Measurements from ENCODE around the gene BANK1. TPM values are rescaled to one million over a fixed set of nuclear protein-coding genes. Genes with fewer than 3 reads are reported as not detected.

Gene BANK1, protein sequence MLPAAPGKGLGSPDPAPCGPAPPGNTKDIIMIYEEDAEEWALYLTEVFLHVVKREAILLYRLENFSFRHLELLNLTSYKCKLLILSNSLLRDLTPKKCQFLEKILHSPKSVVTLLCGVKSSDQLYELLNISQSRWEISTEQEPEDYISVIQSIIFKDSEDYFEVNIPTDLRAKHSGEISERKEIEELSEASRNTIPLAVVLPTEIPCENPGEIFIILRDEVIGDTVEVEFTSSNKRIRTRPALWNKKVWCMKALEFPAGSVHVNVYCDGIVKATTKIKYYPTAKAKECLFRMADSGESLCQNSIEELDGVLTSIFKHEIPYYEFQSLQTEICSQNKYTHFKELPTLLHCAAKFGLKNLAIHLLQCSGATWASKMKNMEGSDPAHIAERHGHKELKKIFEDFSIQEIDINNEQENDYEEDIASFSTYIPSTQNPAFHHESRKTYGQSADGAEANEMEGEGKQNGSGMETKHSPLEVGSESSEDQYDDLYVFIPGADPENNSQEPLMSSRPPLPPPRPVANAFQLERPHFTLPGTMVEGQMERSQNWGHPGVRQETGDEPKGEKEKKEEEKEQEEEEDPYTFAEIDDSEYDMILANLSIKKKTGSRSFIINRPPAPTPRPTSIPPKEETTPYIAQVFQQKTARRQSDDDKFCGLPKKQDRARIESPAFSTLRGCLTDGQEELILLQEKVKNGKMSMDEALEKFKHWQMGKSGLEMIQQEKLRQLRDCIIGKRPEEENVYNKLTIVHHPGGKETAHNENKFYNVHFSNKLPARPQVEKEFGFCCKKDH
- polyA plus RNA-seq (ENCODE audit: insufficient read length in 12 of 12), result 1 to 10 TPM in 1 of 12 donors, under 1 TPM in 9, not detected in 2; 0.20 to 3.9 (median 0.52) TPM
- long read RNA-seq, donor 1, result 0 reads
- long read RNA-seq, donor 2, result 0 reads
- long read RNA-seq, donor 3, result 0 reads
- long read RNA-seq, donor 4, result 0 reads
- long read RNA-seq, donor 5, result 0 reads
- long read RNA-seq, donor 6, result 0 reads
- long read RNA-seq, donor 7, result 0 reads
- long read RNA-seq, donor 8, result 0 reads
- long read RNA-seq, donor 9, result 0 reads
- long read RNA-seq, donor 10, result 0 reads
- long read RNA-seq, donor 11, result 0 reads

DNA sequence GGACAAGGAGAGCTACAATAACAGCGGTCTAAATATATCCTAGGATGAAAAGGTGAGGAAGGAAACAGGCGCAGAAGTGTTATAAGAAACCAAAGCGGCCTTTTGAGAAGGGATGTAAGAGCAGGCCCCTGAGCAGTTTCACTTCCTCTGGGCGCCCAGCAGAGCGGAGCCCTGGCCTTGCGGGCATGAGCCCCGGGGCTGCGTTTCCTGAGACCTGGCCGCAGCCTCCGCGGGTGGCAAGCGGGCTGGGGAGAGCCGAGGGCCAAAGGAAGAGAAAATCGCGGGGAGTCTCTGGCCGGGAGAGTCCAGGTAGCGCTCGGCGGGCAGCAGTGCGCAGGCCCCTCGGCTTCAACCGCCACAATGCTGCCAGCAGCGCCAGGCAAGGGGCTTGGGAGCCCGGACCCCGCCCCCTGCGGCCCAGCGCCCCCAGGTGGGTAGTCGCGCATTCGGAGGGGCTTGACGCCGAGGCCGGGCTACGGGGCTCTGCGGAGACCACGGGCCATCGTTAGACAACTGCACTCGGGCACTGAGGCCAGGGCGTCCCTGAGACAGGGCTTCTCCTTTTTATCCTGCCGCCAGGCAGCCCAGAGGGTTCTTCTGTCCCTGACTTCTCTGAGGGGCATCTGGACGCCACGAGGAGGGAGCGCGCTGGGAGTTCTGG, at the start of gene BANK1:
Gene BANK1 (plus strand): TSS at position 210 of the 661 bp plus-strand sequence. CDS start 151 bp downstream, at position 361.
- DNase-seq, result peak; percentile 26

DNA sequence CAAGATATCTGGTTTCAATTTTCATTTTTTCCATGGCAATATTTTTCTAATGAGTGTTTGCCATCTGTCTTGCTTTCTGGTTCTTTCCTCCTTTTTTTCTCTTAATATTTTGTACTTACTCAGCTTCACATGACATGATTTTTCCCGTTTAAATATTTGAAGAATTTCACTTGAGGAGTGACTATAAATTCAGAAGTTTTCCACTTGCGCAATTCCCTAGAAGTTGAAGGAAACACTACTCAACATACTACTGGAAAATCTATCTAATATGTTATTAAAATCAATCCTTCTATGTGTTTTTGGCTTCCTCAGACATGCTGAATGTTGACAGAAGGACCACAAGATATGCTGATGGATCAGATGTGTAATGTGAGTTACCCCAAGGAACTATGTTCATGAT, 36.8 kb upstream of the BANK1 start:
- DNase-seq, result no peak

DNA sequence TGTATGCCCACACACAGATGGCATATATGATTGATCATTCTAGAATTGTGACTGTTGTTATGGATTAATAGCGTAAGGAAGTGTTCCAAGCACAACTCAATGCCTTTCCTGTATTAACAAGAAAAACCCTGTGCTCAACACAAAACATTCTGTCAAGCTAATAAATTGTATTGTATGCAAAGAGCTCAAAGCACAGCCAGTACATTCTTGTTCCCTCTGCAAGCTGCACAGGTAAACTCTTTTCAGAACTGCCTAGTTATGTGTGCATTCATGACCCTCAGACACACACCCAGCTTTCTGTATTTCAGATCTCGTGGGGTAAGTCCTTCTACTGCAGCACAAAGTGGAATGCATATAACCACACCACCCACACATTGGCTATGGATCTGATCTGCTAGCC, 34.3 kb upstream of the BANK1 start:
- DNase-seq, result no peak

DNA sequence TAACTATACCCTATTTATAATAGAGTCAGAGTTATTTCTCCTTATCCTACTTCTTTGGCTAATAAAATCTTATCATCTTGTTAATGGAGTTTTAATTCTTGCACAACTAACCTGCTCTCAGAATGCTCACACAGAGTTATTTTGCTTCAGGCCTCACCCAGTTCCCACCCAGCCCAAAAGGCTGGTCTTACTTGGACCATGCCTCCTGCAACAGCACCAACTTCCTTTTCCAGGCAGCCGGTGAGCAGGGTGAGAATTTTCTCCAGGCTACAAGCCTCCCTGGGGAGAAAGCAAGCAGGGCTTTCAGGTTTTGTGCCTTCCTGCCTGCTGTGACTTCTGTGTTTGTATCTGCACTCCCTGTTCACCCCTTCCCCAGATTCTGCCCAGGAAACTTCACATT, 29.1 kb upstream of the BANK1 start:
- no peak for DNase-seq

DNA sequence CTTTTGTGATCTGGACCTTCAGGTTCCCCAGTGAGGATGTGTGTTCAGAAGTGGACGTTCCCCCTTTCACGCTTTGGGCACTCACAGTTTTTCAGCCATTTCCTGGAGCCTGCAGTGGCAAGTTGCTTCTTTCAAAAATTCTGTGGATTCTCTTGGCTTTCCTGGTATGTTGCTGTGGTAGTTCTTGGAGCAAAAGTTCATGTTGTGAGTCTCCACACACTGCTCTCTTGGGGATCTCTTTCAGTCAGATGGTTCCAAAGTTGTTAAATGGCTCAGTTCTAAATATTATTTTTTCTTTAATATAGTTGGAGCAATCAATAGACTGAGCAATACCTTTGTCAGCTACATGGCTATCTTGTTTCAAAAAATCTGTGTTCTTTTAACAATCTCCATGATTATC, 28.5 kb upstream of the BANK1 start:
- DNase-seq, result no peak

DNA sequence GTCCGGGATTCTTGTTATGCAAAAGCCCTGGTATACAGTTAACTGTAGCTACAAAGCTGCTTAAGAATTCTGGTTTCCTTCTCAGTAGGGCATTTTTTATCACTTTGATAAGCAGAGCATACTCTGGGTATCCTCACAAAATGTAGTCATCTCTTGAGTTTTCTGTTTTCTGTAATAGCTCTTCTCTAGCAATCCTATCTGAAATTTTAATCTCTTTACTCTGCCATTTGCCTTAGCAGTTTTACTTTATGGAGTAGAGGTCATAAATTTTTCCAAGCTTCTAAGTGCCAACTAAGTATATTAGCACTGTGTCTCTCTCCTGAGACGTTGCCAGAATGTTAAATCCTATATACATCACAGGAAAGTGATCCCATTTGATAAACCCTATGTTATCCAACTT, 28.0 kb upstream of the BANK1 start:
- DNase-seq, result no peak

DNA sequence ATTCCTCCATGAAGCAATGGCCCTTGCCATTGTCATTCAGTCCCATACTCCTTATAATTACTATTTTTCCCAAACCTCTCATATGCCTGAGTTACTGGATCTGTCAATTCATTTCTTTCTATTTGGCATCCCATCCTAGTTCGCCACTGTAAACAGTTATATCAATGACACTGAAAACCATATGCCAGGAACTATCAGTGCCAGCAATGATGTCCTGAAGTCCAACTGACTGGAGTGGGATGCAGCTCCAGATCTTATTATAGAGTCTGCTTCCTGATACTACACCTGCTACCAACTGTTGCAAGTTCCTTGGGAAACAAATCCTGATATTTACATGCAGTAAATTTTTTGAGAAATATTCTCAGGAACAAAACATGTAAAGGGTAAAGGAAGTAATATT, 27.0 kb upstream of the BANK1 start:
- DNase-seq, result no peak

DNA sequence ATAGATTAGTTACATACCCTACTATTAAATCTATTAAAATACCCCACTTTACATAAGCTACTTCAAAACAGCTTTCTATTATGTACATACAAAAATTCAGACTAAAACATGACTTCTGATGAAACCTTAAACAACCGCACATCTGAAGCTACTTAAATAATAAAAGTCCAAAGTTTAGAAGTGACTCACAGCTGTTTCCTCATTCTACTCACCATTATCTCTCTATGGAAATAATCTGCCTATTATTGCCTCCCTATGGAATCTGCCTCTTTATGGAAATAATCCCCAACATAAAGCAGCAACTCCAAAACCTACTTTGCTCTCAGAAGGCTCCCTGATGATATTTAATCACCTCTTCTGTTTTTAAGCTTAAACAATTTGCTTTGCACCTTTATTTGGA, 15.7 kb upstream of the BANK1 start:
- no peak for DNase-seq

DNA sequence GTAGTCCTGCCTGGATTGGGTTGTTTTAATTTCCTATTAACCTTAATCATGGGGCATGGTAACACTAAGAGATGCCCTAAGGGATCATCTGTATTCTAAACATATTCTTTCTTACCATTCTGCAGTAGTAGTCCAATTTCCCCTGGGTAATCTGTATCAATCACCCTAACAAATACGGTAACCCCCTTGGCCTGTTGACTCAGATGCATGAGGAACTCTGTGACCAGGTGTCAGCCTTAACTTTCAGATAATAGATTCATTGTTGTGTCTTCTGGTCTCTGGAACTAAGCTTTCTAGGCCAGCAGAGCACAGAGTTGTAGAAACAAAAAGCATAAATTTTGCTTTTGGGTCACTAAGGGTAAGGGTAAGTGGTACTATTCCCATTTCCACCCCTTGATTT, 13.1 kb upstream of the BANK1 start:
- DNase-seq, result no peak

DNA sequence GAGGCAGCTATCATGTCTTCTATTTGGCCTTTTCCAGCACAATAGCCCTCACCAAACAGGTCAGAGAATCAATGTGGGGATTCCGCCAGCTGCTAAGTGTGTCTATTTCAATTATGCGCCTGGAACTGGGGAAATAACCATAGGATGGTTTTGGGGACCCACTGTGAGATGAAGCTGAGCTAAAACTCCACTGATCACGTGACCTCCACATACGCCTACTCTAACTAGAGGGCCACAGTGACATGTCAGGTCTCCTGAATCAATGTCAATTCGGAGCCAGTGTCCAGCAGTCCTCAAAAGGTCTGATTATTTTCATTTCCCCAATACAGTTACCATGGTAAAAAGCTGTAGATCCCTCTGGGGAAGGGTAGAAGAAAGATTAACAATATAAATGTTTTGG, 10.2 kb upstream of the BANK1 start:
- DNase-seq, result no peak

DNA sequence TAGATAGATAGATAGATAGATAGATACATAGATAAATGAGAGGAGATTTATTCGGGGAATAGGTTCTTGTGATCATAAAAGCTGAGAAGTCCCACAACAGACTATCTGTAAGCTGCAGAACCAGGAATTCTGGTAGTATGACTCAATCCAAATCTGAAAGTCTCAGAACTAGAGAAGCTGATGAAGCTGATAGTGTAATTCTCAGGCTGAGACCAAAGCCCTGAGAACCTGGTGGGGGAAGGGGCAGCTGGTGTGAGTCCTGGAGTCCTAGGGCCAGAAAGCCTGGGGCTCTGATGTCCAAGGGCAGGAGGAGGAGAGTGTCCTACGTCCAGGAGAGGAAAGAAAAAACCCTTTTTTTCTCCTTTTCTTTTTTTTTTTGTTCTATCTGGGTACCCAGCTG, 8.0 kb upstream of the BANK1 start:
- DNase-seq, result no peak

DNA sequence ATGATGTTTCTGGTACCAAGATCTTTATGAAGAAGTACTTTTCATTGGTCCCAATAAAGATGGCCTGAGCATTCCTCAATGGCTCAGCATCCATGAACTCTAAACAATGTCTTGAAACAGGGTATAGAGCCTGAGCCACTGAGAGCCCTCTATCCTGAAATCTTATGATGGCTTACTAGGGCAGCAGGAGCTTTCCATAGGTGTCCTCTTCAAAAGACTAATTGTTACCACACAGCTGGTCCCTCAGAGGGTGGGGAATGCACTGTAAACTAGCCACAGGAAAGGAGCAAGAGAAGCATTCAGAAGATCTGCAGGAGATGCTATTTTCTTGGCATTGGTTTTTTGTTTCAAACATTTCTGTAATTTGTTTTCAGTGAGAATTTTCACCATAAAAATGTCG, 5.6 kb upstream of the BANK1 start:
- DNase-seq, result no peak

DNA sequence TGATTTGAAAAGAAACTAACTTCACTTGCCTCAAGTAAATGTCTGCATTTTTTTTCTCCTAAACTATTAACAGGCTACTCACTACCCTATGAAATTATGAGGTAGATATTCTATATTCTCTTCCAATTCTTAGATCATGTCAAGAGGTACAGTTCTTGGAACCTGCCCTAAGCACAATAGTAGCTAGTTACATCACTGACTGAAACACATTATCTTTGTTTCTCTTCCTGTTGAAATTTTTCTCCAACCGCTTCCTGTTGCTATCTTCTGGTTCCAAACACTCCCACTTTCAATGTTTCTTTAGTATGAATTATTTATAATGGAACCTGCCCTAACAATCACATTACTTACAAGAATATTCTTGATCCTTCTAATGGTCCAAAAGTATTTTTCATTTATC, 5.0 kb upstream of the BANK1 start:
- DNase-seq, result no peak

DNA sequence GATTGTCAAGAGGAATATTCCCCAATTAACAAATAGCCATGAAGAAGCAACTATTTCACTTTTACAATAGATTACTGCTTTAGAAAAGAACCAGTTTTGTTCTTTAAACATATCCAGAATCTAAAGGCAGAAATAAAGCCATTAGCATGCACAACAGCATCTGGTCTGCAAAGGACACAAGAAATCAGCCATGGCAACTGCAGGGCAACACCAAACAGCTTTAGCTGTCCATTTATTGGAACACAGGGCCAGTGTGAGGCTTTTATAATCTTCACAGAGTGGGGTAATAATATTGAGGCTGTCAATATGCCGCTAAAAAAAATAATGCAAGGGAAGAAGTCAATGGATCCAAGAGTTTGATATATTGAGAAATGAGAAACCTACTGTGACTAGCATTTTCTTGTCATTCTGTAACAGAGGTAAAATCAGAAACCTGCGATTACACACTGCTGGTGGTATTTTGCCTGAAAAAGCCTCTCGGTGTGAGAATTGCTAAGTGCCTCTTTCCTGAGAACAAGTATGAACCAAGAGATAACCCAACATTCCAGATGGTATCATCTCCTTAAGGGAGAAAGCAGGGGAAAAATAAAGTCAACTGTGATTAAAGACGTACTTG, 2.7 kb upstream of the BANK1 start:
- no peak for DNase-seq

DNA sequence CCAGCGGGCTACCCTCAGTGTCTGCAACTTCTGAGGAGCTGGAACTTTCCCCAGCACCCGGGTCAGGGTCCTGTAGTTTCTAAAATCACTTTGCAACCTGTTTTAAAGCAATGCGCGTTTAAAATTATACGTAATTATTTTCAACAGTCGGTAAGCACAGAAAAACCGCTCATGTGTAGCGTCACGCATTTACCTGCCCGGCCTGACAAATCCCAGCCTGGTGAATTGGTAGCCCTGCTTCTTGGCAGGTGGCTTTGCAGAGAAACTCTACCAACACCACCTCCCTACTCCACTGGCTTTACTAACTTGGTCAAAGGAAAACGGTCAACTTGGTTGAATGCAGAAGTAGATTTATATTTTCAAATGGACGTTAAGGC, 640 bp downstream of the BANK1 start:
- DNase-seq, result peak; percentile 3

DNA sequence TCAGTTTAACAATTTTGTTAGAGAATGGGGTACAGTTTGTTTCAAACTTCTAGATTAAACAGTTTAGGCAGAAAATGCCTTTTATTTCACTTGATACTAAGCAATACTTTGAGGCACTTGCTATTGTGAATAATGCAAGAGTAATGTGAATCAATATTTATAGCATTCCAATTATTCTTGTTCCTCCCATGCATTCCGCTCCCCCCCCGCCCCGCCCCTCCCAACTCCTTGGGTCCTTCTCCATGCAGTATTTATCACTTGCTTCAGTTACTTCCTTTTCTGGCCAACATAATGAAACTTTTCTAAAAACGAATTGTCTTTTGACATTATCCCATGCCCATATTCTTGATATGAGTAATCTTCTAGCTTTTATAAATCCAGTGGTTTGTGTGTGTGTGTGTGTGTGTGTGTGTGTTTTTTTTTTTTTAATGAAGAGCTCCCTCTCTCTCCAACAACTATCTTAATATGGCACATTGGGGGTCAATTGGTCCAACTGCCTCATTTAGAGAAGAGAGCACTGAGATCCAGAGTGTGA, 1.6 kb downstream of the BANK1 start:
- DNase-seq, result no peak

DNA sequence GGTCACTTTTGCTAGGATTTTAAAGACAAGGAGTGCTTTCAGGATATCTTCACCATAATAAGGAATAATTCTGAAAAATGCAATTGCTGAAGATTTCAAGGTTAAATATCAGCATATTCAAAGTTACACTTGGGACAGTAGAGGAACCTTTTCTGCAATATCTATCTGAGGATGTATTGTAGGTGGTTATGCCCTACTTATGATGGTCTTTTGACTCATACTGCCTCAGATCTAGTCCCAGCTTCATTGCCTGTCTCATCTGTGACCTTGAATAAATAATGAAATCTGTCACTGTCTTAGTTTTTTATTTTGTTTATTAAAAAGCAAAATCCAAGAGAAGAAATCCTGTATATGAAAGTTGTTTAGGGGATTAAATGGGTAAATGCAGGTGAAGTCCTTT, 2.9 kb downstream of the BANK1 start:
- DNase-seq, result no peak

DNA sequence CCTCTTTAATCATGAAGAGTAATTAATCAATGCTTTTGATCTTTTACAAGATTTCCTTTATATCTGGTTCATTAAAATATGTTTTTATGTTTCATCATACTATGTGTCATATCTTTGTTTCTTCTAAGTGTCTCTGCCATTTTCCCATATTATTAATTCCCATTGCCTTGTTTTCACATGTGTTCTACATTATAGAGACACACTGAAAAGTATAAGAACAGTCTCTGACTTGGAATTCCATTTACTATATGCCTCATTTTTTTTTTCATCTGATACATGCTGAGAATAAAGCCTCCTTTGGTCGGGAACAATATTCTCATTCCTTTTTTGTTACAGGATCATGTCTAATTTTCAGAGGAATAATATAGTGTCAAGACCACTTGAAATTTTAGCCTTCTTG, 4.3 kb downstream of the BANK1 start:
- no peak for DNase-seq

DNA sequence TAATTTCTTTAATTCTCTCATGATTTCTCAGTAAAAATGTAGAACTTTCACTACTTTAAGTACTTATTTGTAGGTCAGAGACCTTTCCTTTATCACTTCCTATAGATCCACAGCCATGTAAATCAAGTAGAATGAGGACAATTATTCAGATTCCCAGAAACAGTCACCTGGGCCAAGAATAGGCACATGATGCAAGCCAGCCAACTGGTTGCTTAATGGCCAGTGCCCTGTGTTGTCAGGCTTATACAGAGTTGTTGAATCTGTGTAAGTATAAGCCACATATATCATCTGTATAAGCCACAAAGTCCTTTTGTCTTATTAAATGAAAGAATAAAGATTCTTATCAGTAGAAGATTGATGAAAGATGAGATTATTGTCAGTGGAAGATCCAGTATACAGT, 5.2 kb downstream of the BANK1 start:
- no peak for DNase-seq

DNA sequence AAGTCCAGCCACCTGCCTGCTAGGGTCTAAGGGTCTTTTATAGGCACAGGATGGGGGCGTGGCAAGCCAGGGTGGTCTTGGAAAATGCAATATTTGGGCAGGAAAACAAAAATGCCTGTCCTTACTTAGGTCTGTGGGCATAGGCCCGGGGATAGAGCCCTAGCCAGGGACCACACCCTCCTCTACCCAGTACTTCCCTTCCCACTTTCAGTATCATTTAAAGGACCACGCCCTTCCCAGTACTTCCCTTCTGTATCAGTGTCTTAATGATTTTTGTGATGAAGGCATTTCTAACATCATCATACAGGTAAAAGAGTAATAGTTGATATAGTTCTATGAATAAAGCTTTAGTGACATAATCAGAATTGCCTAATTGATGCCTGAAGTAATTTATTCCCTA, 11.4 kb downstream of the BANK1 start:
- DNase-seq, result no peak

DNA sequence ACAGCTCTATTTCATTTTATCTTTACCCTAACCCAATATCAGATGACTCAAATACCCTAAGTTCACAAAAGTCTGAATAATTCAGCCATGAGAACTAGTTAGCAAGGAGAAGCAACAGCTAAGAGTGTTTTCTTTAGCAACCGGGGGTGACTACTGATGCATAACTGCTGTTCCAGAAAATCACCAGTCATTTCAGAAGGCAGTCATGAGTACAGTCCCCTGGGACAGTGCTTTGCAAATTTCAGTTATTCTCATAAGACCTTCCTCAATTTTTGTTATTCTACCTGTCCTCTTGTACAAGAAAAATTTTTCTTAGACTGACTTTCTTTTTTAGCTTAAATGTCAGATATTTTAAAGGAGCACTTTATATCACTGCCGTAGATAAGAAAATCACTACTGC, 16.4 kb downstream of the BANK1 start:
- no peak for DNase-seq

DNA sequence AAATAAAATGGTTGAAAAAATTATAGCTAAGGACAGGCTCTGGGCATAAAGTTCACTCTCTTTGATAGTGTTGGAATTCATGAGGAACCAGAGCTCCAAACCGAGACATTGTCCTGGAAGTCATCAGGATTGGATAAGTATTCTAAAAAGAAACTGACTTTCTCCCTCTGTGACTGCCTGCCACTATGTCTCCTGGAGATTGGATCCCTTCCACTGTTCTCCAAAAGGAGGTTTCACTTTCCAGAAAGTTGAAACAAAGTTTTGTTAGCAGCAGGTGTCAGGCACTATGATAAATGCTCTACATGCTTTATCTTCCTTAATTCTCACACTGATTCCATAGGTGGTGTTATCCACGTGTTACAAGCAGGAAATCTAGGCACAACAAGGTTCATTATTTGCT, 16.8 kb downstream of the BANK1 start:
- DNase-seq, result no peak
